ENCODE measurements around the gene VSIR.

Gene VSIR

GRCh38 chr10:71782221-71782916 is 9.0 kb upstream of the VSIR start:
- no peak for DNase-seq

DNA sequence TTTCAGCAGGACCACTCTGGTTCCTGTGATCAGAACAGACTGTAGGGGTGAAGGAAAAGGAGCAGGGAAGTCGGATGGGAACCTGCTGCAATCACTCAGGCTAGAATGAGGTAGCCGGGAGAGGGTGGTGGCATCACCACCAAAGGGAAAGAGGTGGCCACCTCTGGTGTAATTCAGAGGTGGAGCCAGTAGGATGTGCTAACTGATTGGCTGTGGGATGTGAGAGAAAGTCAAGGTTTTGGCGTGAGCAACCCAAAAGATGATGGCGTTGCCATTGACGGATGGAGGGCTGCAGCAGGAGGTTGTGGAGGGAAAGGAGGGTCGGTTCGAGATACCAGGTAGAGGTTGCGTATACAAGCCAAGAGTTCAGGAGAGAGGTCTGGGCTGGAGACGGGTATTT is 7.4 kb upstream of the VSIR start:
- no peak for DNase-seq

GRCh38 chr10:71780156-71780555 is 6.8 kb upstream of the VSIR start:
- no peak for DNase-seq

- no peak for DNase-seq
These were observed 6.3 kb upstream of the VSIR start for GRCh38 chr10:71779641-71780040.

DNA sequence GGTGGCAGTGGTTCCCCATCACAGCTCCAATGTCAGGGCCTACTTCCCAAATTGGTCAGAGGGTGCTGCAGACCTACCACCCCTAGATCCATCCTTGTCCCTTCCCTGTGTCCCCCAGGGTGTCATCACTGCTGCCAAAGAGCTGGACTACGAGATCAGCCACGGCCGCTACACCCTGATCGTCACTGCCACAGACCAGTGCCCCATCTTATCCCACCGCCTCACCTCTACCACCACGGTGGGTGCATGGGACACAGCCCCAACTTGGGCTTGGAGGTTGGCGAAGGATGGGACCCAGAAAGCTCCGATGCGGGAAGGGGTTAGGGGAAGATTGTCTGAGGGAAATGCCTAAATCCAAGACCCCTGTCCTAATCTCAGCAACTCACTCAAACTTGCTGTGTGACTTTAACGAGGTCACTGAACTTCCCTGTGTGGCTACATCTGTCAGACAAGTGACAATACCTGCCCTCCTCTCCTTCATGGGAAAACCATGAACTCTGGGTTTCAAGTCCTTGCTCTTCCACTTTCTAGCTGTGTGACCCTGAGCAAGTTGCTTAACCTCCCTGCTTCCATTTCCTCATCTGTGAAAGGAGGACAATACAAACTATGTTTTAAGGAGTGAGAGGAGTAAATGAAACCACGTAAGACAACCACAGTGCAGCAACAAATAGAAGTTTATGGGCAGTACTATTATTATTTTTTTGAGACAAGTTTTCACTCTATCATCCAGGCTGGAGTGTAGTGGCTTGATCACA is 4.9 kb upstream of the VSIR start:
- DNase-seq = no peak

DNA sequence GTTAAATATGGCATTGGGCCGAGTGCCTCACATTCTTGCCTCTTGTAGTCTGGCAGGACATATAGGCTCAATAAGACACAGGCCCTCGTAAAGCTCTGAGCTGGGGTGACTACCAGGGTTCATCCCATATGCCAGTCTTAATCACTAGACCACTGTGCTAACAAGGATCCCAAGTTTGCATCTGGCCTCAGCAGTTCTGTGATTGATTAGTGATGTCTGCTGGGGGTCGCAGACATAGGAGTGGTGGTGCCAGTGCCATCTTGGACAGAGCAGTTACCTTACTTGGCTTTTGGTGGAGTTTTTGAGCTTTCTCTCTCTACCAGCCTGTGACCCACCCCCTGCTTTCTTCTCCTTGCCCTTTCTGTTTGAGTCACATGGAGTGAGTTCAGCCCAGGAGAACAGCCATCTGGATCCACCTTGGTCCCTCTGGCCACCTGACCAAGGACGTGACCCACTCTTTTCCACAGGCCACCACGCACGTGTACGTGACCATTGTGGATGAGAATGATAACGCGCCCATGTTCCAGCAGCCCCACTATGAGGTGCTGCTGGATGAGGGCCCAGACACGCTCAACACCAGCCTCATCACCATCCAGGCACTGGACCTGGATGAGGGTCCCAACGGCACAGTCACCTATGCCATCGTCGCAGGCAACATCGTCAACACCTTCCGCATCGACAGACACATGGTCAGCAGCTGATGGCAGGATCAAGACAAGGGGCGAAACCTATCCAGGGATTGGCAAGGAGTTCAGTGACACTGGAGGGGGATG is 4.1 kb upstream of the VSIR start:
- no peak for DNase-seq

GRCh38 chr10:71776481-71776925 is 3.2 kb upstream of the VSIR start:
- DNase-seq = no peak

DNA sequence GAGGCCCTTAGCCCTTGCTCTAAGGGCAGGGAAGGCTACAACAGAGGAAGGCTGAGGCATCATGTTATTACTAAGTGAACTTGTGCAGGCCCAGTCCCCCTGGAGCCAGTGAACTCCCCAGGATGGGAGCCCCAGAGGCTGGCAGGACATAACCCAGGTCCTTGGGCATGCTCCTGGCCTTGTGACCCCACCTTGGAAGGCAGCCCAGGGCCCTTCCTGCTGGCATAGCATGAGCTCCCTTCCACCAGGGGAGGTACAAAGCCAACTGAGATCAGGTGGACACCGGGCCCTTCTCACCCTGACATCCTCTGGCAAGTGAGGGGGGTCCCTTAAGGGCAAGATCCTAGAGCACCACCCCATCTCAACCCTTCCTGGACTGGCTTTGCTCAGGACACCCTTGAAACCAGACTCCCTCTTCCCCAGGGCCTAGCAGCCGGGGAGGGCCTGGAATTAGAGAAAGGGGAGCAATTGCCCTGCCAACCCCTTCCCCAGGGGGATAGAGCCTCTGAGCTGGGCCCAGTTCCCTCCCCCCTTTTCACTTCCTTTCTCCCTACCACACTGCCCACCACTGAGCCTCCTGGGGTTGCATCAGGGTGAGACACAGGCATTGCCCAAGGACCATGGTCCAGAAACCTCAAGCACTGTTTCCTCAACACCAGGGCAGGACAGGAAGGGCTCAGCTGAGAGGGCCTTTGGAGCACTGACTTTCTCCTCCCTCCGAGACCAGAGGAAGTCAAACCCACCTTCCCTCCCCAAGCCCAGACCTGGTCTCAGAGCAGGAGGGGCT is 1.8 kb upstream of the VSIR start:
- no peak for DNase-seq

- no peak for DNase-seq
These were observed 494 bp downstream of the VSIR start for GRCh38 chr10:71772832-71773220.

GRCh38 chr10:71771821-71772617 is 1.3 kb downstream of the VSIR start:
- DNase-seq = peak; percentile 49

DNA sequence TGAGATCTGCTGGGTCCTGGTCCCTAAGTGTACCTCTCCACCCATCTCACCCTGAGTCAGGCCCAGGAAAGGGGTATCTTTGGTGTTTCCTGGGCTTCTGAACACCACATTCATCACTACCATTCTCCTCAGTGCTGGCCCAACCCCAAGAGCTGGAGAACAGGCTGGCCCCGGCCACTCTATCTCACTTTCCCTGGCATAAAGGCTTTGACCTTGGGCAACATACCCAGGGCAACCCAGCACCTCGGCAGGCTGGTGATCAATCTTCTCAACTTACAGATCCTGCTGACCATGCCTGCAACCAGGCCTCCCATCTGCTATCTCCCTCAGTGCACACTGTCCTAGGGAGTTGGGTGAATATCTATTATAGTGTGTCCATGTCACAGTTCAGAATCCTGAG is 2.1 kb downstream of the VSIR start:
- no peak for DNase-seq

GRCh38 chr10:71770789-71771188 is 2.5 kb downstream of the VSIR start:
- no peak for DNase-seq

DNA sequence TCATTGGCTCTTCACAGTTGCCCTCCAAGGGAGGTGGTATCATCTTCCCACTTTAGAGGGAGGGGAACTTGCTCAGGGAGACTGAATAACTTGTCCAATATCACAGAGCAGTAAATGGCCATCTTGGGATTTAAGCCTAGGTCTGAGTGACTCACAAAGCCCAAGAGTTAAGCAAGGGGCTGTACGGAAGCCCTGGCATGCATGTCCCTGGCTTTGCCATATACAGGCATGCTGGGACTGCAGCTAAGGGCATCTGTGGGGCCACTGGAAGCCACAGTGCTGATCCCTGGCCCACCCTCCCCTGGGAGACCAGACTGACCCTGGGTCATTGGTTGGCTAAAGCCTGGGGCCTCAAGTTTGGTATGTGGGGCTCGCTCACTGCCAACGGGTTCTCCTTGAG is 3.1 kb downstream of the VSIR start:
- no peak for DNase-seq

- no peak for DNase-seq
These were observed 4.0 kb downstream of the VSIR start for GRCh38 chr10:71769279-71769823.

GRCh38 chr10:71767420-71768035 is 5.8 kb downstream of the VSIR start:
- DNase-seq = no peak

DNA sequence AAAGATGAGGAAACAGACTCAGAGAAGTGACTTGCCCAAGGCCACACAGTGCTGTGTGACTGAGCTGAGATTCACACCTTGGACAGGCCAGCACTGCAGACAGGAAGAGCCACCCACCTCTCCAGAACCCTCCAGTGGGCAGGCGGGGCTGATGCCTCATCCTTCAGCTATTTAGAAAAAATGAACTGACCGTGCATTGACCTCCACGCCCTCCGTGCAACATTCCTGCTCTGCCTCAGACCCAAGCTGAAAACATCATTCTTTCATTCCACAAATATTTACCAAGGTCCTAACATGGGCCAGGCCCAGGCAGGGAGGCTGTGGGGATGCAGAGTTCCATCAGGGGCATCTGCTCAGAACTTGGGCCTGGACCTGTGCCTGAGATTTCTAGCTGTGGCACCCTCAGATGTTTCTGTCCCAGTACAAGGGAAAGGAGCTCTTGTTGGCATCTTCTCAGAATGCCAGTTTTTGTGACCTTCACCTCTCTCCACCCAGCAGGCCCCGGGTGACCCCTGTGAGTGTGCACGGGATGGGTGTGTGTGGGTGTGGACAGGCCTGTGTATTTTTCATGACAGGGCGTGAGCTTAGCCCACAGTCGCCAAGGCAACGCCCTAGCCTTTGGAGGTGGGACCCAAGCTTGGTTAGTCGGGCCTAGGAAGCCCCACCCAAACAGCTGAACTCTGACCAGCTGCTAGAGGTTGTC is 6.5 kb downstream of the VSIR start:
- no peak for DNase-seq

- no peak for DNase-seq
These were observed 7.2 kb downstream of the VSIR start for GRCh38 chr10:71765906-71766716.

- no peak for DNase-seq
These were observed 8.0 kb downstream of the VSIR start for GRCh38 chr10:71765176-71765904.

Data from stimulated activated CD4-positive, alpha-beta T cell treated with anti-CD3 and anti-CD28 coated beads, Interleukin-12 subunit alpha, Interleukin-12 subunit beta, amount 100 ng/mL, for 4 hours (primary cell).